WERI-Rb-1 (cell line): ENCODE measurements around the gene CETP.
A peak's percentile ranks its signal among the peaks of the same experiment; 100 is the strongest.
"Not testable (repeated sequence)": the region's sequence is repeated elsewhere in the genome, so short reads cannot be mapped to it uniquely, and the experiment has no call there.

Source experiments
- DNase-seq: peaks from one replicate; pipeline ENCODE4 v3.0.0-alpha.2; 2020
- H3K27ac ChIP-seq: fragments of 250-450 bp; sonication (Bioruptor Pico); 2 replicates; pipeline ENCODE4 v1.5.1; 2020; ENCODE audit warnings: mild to moderate bottlenecking, moderate library complexity
- H3K27me3 ChIP-seq: fragments of 250-450 bp; sonication (Bioruptor Pico); 2 replicates; pipeline ENCODE4 v1.5.1; 2021; ENCODE audit warnings: mild to moderate bottlenecking, low read depth, moderate library complexity; ENCODE audit not compliant: insufficient read depth, severe bottlenecking
- H3K36me3 ChIP-seq: fragments of 250-450 bp; sonication (Bioruptor Pico); 2 replicates; pipeline ENCODE4 v1.5.1; 2020; ENCODE audit warnings: mild to moderate bottlenecking, moderate library complexity
- H3K4me3 ChIP-seq: 2 replicates; pipeline ENCODE4 v1.5.1; 2011; ENCODE audit warnings: low read depth, mild to moderate bottlenecking, control low read depth, low read length
- H3K9me3 ChIP-seq: fragments of 250-450 bp; sonication (Bioruptor Pico); 2 replicates; pipeline ENCODE4 v1.5.1; 2021; ENCODE audit warnings: mild to moderate bottlenecking, moderate library complexity; ENCODE audit not compliant: severe bottlenecking
- TF ChIP-seq, protein P1 (sequence below): IDR thresholded peaks from 2 replicates; pipeline ENCODE4 v1.5.1; 2011; ENCODE audit warnings: low read depth, mild to moderate bottlenecking, control low read depth, inconsistent platforms, low read length

Gene CETP

DNA sequence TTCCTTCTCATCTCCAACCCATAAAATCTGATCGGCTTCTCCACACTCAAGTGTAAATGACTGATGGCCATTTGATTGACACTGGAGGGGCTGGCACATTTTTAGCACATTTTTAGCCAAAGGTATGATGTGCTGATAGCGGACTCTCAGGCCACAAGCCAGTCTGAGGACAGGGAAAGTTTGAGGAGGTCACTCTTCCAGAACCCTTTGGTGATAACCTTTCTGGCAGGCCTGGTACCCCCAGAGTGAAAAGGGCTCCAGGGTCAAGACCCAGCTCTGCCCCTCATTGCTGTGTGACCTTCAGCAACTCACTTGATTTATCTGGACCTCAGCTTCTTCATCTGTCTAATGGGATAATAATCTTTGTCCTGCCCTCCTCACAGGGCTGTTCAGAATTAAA is 25.9 kb downstream of the CETP start:
- no peak overlapping the region for H3K4me3 ChIP-seq
- H3K36me3 ChIP-seq, result no peaks in the 10 kb centered on the region
- no peak for DNase-seq
- H3K27me3 ChIP-seq, result no peaks in the 10 kb centered on the region
- TF ChIP-seq, protein P1, sequence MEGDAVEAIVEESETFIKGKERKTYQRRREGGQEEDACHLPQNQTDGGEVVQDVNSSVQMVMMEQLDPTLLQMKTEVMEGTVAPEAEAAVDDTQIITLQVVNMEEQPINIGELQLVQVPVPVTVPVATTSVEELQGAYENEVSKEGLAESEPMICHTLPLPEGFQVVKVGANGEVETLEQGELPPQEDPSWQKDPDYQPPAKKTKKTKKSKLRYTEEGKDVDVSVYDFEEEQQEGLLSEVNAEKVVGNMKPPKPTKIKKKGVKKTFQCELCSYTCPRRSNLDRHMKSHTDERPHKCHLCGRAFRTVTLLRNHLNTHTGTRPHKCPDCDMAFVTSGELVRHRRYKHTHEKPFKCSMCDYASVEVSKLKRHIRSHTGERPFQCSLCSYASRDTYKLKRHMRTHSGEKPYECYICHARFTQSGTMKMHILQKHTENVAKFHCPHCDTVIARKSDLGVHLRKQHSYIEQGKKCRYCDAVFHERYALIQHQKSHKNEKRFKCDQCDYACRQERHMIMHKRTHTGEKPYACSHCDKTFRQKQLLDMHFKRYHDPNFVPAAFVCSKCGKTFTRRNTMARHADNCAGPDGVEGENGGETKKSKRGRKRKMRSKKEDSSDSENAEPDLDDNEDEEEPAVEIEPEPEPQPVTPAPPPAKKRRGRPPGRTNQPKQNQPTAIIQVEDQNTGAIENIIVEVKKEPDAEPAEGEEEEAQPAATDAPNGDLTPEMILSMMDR, result no peak
- H3K9me3 ChIP-seq, result no peaks in the 10 kb centered on the region
- H3K27ac ChIP-seq, result no peak overlapping the region

DNA sequence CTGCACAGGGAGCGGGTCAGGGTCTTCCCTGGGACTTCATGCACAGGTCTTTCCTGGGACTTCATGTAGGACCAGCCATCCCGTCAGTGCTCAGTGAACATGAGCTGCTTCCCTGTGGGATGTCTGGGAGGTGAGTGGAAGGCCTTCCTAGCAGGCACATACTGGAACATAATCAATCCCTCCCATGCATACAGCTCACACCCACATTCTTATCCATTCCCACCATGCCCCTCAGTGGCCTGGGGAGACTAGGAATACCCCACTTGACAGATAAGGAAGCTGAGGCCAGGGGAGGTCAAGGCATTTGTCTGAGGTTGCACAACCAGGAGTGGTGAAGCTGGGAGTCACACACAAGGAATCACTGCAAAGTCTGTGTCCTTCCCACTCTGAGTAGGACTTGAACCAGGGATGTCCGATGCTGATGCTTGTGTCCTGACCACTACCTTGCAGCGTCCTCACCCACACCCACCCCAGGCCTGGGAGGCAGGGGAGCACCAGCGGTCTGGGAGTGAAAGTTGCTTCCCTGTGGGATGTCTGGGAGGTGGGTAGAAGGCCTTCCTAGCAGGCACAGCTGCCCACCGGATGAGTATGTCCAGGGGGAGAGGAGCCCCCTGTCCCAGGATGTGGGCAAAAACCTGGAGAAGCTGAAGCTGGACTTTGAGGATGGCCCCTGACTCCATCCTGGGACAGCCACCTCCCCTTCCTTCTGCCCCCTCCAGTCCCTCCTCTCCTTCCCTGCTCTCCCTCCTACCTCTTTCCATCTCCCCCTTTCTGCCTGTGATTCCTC is 26.6 kb downstream of the CETP start:
- no peak overlapping the region for H3K4me3 ChIP-seq
- H3K9me3 ChIP-seq, result no peaks in the 10 kb centered on the region
- no peak for DNase-seq
- TF ChIP-seq, protein P1, result no peak
- H3K27ac ChIP-seq, result no peak overlapping the region
- no peaks in the 10 kb centered on the region for H3K36me3 ChIP-seq
- no peaks in the 10 kb centered on the region for H3K27me3 ChIP-seq

DNA sequence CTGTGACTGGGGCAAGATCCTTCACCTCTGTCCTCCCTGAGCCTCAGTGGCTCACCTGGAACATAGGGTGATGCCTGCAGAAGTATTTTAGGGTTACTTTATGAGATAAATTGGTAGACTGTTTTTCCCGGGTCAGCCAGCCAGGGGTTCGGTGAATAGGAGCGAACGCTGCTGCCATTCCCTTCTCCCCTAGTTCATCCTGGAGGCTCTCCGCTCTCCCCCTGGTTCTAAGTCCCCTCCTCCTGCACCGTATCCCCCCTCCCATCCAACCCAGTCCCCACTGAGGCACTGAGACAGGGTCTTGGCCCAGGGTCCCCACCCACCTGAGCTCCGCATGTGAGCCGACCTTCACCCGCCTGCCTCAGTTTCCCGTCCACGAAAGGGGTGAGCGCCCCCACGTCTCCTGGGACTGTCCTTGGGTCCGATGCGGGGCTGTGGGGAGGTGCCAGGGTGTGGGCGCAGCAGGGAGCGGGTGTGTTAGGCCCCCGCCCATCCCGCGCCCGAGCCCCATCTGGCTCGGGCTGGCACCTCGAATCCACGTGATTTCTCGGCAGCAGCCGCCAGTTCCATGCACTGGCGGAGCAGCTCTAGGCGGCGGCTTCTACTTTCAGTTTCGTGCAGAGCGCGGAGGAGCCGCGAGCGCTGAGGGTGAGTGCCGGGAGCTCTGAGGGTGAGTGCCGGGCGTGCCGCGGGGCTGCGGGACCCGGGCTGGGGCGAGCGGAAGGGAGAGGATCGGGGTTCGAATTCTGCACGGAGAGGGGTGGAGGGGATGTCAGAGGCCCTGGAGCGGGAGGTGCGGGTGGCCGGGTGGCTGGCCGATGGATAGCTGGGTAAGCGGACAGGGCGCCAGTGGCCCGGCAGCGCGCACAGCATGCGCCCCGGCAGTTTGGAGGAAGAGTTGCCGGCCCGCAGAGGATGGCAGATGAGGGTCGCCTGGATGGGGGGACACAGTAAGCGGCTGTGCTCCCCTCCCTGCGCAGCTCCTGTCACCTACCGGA is 27.5 kb downstream of the CETP start, which contains the start of gene NLRC5:
NLRC5 (plus strand) TSS at position 610 of the 998 bp plus-strand sequence. CDS start 31,156 bp downstream, outside the sequence.
- H3K27ac ChIP-seq, result peak within 1 kb of the TSS; percentile 41
- DNase-seq, result peak; percentile 73
- no peaks in the 10 kb centered on the region for H3K9me3 ChIP-seq
- TF ChIP-seq, protein P1, result no peak
- no peaks in the 10 kb centered on the region for H3K27me3 ChIP-seq
- no peaks in the 10 kb centered on the region for H3K36me3 ChIP-seq
- peak within 1 kb of the TSS; percentile 52 for H3K4me3 ChIP-seq

DNA sequence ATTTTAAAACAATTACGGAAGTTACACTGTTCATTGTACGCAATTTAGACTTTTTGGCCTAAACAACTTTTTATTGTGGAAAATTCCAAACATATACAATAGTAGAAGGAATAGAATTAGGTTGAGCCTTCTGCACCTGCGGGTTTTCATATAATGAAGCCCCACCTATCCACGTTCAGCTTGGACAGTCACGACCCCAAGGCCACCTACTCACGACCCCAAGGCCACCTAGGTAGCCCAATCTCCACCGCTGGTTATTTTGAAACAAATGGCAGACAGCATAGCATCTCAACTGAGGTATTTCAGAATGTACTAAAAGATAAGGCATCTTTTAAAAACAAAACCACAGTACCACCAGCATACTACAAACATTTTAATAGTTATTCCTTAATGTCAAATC is 28.2 kb downstream of the CETP start:
- DNase-seq, result no peak
- TF ChIP-seq, protein P1, result no peak
- Histone ChIP-seq H3K27me3 (no peaks in the 10 kb centered on the region), H3K4me3 (peak overlapping the region; percentile 52), H3K9me3 (no peaks in the 10 kb centered on the region), H3K36me3 (no peaks in the 10 kb centered on the region), H3K27ac (no peak overlapping the region)

DNA sequence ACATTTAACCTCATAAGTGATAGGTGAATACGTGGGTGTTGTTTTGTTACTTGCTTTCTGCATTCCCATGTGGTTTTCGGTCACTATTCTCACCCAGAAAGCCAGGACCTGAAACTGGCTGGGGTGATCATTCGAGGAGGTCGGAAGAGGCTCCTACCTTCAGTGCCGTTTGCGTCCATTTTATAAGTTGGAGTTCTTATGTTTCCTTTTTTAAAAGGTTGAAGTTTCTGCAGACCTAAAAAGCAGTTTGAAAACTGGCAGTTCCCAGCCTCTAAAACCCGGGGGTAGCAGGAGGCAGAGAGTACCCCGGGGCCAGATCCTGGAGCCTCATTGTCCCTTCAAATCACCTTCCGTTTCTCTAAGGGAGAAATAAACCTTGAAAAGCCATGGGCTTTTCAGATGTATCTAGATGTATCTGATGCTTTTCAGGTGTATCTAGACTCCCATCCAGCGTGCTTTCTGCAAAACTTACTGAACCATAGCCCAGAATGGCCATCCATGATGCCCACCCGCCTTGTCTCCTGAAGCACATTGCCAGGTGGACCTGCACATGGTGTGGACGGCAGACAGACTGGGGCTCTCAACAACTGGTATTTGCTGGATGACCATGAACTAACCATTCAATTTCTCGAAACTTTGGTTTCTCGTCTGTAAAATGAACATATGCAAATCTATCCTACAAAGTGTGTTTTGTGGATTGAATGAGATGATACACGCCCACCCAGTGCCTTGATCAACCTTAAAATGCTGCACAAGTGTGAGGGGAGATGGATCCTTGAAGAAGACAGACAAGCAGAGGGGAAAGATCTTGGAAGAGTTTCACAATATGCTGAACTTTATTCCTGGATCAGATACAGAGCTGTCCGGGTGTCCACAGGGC is 28.9 kb downstream of the CETP start:
- TF ChIP-seq, protein P1, result no peak
- Histone ChIP-seq H3K27ac (no peak overlapping the region), H3K9me3 (no peaks in the 10 kb centered on the region), H3K36me3 (no peaks in the 10 kb centered on the region), H3K4me3 (no peak overlapping the region), H3K27me3 (no peaks in the 10 kb centered on the region)
- DNase-seq, result no peak

DNA sequence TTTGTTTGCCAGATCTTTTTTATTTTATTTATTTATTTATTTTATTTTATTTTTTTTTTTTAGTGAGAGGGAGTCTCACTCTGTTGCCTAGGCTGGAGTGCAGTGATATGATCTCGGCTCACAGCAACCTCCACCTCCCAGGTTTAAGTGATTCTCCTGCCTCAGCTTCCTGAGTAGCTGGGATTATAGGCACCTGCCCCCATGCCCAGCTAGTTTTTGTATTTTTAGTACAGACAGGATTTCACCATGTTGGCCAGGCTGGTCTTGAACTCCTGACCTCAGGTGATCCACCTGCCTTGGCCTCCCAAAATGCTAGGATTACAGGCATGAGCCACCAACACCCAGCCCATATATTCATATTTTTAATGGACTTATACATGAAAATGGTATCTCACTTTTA is 30.7 kb downstream of the CETP start:
- DNase-seq, H3K27ac ChIP-seq, H3K9me3 ChIP-seq, H3K4me3 ChIP-seq, H3K36me3 ChIP-seq, H3K27me3 ChIP-seq: not testable (repeated sequence)
